Liver (tissue), 9 donors: ENCODE results near the gene MUTYH. TPM values are rescaled to one million over a fixed set of nuclear protein-coding genes. Genes with fewer than 3 reads are reported as not detected.
"Not testable (repeated sequence)": the region's sequence is repeated elsewhere in the genome, so short reads cannot be mapped to it uniquely, and the experiment has no call there.

Experiments
- DNase-seq: peaks from one replicate; pipeline ENCODE4 v3.0.0-alpha.2; 2017; ENCODE audit warnings: low spot score
- H3K27ac ChIP-seq, 2 donors: one replicate each; pipeline ENCODE4 v1.7.0; 2013; ENCODE audit warnings: inconsistent platforms in 2 of 2, low read length in 2 of 2, control low read depth in 1 of 2, low read depth in 1 of 2, mild to moderate bottlenecking in 1 of 2
- H3K27me3 ChIP-seq, 4 donors: one replicate each; pipeline versions ENCODE4 v1.6.1 to v1.7.0; 2013; ENCODE audit warnings: low read length in 3 of 4, inconsistent platforms in 1 of 4, mild to moderate bottlenecking in 1 of 4, moderate library complexity in 1 of 4; ENCODE audit not compliant: control insufficient read depth in 4 of 4, insufficient read depth in 4 of 4
- H3K36me3 ChIP-seq, 4 donors: one replicate each; pipeline versions ENCODE4 v1.6.1 to v1.7.0; 2013; ENCODE audit warnings: low read length in 3 of 4, mild to moderate bottlenecking in 3 of 4, low read depth in 1 of 4, moderate library complexity in 1 of 4; ENCODE audit not compliant: control insufficient read depth in 4 of 4, insufficient read depth in 3 of 4
- H3K4me1 ChIP-seq, 4 donors: one replicate each; pipeline versions ENCODE4 v1.6.1 to v1.7.0; 2013; ENCODE audit warnings: low read length in 3 of 4, mild to moderate bottlenecking in 3 of 4, moderate library complexity in 1 of 4; ENCODE audit not compliant: control insufficient read depth in 4 of 4, insufficient read depth in 4 of 4
- H3K4me3 ChIP-seq, 3 donors: one replicate each; pipeline versions ENCODE4 v1.6.1 to v1.7.0; 2013; ENCODE audit warnings: low read length in 3 of 3, control low read depth in 1 of 3, low read depth in 1 of 3, mild to moderate bottlenecking in 1 of 3
- H3K9ac ChIP-seq, 2 donors: one replicate each; pipeline ENCODE4 v1.7.0; 2013; ENCODE audit warnings: low read length in 2 of 2, mild to moderate bottlenecking in 2 of 2, moderate library complexity in 2 of 2, control low read depth in 1 of 2, low read depth in 1 of 2
- H3K9me3 ChIP-seq, 4 donors: one replicate each; pipeline versions ENCODE4 v1.6.1 to v1.7.0; 2013; ENCODE audit warnings: low read length in 3 of 4; ENCODE audit not compliant: control insufficient read depth in 4 of 4
- EGR1 ChIP-seq, 2 donors: IDR thresholded peaks; 2 replicates each; pipeline ENCODE4 v1.6.1; 2016 to 2018; ENCODE audit warnings: antibody characterized with exemption in 2 of 2, low read depth in 2 of 2
- FOXA1 ChIP-seq: IDR thresholded peaks from 2 replicates; pipeline ENCODE4 v1.6.1; 2016; ENCODE audit warnings: antibody characterized with exemption
- FOXA2 ChIP-seq: IDR thresholded peaks from 2 replicates; pipeline ENCODE4 v1.6.1; 2016; ENCODE audit warnings: antibody characterized with exemption
- GABPA ChIP-seq, 2 donors: IDR thresholded peaks in 1 of 2; conservative IDR thresholded peaks in 1 of 2; 2 replicates each; pipeline ENCODE4 v1.6.1; 2016; ENCODE audit warnings: antibody characterized with exemption in 2 of 2, mild to moderate bottlenecking in 1 of 2, moderate library complexity in 1 of 2
- HNF4A ChIP-seq, 2 donors: conservative IDR thresholded peaks; 2 replicates each; pipeline ENCODE4 v1.6.1; 2016; ENCODE audit warnings: antibody characterized with exemption in 2 of 2, mild to moderate bottlenecking in 2 of 2
- HNF4G ChIP-seq: IDR thresholded peaks from 2 replicates; pipeline ENCODE4 v1.6.1; 2016; ENCODE audit warnings: antibody characterized with exemption
- JUND ChIP-seq, 2 donors: IDR thresholded peaks; 2 replicates each; pipeline ENCODE4 v1.6.1; 2016; ENCODE audit warnings: antibody characterized with exemption in 2 of 2
- NR2F2 ChIP-seq: IDR thresholded peaks from 2 replicates; pipeline ENCODE4 v1.6.1; 2016; ENCODE audit warnings: antibody characterized with exemption
- RAD21 ChIP-seq, 2 donors: IDR thresholded peaks; 2 replicates each; pipeline ENCODE4 v1.6.1; 2016; ENCODE audit warnings: antibody characterized with exemption in 2 of 2, mild to moderate bottlenecking in 2 of 2
- RXRA ChIP-seq, 2 donors: IDR thresholded peaks; 2 replicates each; pipeline ENCODE4 v1.6.1; 2017 to 2018; ENCODE audit warnings: antibody characterized with exemption in 2 of 2, mild to moderate bottlenecking in 1 of 2
- SP1 ChIP-seq: IDR thresholded peaks from 2 replicates; pipeline ENCODE4 v1.6.1; 2018; ENCODE audit warnings: antibody characterized with exemption, mild to moderate bottlenecking
- TAF1 ChIP-seq: conservative IDR thresholded peaks from 2 replicates; pipeline ENCODE4 v1.6.1; 2016; ENCODE audit warnings: antibody characterized with exemption, mild to moderate bottlenecking
- YY1 ChIP-seq: IDR thresholded peaks from 2 replicates; pipeline ENCODE4 v1.6.1; 2016; ENCODE audit warnings: antibody characterized with exemption, mild to moderate bottlenecking
- WGBS: extraction: QIAGEN DNeasy Blood & Tissue Kit; methylation state at CpG from one replicate; pipeline ENCODE4 v1.1.7; 2013; 5-methylcytosine and 5-hydroxymethylcytosine counted together
- polyA plus RNA-seq, 2 donors: library from polyadenylated mRNA; stranded (reverse) in 1 of 2; unstranded in 1 of 2; fragments of 200-250 nt in 1 of 2; fragments of >200 nt in 1 of 2; fragmentation: Nextera tagmentation in 1 of 2; extraction: Ambion mirVana in 1 of 2; gene quantifications; one replicate each; pipeline versions ENCODE4 v1.2.1 to v1.2.3, GENCODE V29; 2013 to 2015
- total RNA-seq, 2 donors: library from RNA; depleted of rRNA; stranded (reverse); fragments of >200 nt; gene quantifications; one replicate each; pipeline ENCODE4 v1.2.3, GENCODE V29; 2014
- TF ChIP-seq, protein P1 (sequence below): fragments of 150-350 bp; IDR thresholded peaks from 2 replicates; pipeline ENCODE4 v1.5.1; 2017; ENCODE audit warnings: improper control_type of control experiment, low read depth, low read length; ENCODE audit not compliant: missing input control
- TF ChIP-seq, protein P2 (sequence below): IDR thresholded peaks from 2 replicates; pipeline ENCODE4 v1.6.1; 2016; ENCODE audit warnings: antibody characterized with exemption
- TF ChIP-seq, protein P3 (sequence below): IDR thresholded peaks from 2 replicates; pipeline ENCODE4 v1.6.1; 2016; ENCODE audit warnings: antibody characterized with exemption, mild to moderate bottlenecking
- donor health status: healthy.
- donor health status: healthy.
- donor health status: healthy.
- donor health status: healthy.
- donor health status: healthy.

MUTYH gene
- total and polyA plus RNA-seq, 4 donors, result 5.2 to 10.0 (median 8.2) TPM

DNA sequence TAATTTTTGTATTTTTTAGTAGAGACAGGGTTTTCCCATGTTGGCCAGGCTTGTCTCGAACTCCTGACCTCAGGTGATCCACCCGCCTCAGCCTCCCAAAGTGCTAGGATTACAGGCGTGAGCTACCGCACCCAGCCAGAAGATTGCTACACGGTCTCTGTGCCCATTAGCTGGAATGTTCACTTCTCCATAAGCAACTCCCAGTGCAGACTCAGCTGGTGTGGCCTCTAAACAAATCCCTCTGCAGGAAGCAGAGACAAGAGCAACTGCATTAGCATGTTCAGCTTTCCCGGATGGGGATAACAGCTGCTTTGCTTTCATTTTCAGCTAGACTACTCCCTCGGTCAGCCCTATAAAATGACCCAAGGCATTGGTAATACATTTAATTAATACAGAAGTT, 20.7 kb upstream of the MUTYH start:
- not testable (repeated sequence) for H3K27me3 ChIP-seq, H3K9me3 ChIP-seq, DNase-seq, H3K36me3 ChIP-seq
- H3K27ac ChIP-seq, result peak overlapping the region; percentile 12 to 40
- peak overlapping the region in 2 of 3 donors; percentile 18 to 22 for H3K4me3 ChIP-seq
- peaks cover 7 to 18% (median 13%) of the 10 kb centered on the region in 4 donors for H3K4me1 ChIP-seq
- WGBS, result 22% methylated on average over 7 of the region's 7 CpGs
- peak overlapping the region; percentile 11 to 30 for H3K9ac ChIP-seq
- TF ChIP-seq, protein P1, sequence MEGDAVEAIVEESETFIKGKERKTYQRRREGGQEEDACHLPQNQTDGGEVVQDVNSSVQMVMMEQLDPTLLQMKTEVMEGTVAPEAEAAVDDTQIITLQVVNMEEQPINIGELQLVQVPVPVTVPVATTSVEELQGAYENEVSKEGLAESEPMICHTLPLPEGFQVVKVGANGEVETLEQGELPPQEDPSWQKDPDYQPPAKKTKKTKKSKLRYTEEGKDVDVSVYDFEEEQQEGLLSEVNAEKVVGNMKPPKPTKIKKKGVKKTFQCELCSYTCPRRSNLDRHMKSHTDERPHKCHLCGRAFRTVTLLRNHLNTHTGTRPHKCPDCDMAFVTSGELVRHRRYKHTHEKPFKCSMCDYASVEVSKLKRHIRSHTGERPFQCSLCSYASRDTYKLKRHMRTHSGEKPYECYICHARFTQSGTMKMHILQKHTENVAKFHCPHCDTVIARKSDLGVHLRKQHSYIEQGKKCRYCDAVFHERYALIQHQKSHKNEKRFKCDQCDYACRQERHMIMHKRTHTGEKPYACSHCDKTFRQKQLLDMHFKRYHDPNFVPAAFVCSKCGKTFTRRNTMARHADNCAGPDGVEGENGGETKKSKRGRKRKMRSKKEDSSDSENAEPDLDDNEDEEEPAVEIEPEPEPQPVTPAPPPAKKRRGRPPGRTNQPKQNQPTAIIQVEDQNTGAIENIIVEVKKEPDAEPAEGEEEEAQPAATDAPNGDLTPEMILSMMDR, result peak; percentile 14
- TF ChIP-seq GABPA (IDR thresholded peaks at IDR 0.05 in 1 of 2, conservative IDR thresholded peaks at IDR 0.05 in 1 of 2) (peak; percentile 78 to 82), RAD21 (IDR thresholded peaks at IDR 0.05) (peak; percentile 58 to 75), RXRA (IDR thresholded peaks at IDR 0.05) (peak; percentile 24 to 50), YY1 (peak; percentile 52), SP1 (peak; percentile 53), NR2F2 (peak; percentile 27), HNF4A (conservative IDR thresholded peaks at IDR 0.05) (peak in 1 of 2 donors; percentile 26)

DNA sequence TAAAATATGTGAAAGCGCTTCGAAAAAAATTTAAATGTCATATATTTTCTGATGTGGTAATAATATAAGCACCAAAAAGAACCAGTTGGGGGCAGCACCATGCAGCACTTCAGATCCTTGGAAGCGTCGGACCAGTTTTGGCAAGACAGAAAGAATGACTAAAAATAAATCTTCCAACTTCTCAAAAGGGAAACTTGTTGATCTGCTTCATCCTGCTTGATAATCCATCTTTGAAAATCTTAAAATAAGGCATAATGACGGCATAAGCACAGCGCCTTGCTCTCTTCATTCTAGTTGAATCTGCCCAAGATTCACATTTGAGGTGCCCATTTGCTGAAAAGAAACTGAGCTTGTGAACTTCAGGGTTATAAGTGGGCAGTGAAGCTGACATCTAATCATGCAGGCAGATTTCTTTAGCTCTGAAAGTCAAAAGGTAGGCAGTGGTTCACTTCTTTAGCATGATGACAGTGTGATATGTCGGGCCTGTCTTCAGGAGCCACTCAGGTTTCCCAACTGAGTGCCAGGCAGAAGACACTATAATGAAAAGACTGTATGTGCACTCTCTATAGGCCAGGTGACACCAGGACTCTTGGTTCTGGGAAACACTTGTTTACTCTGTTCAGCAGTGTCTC, 19.8 kb upstream of the MUTYH start:
- WGBS, result 32% methylated on average over 7 of the region's 7 CpGs
- Histone ChIP-seq H3K27ac (peak overlapping the region; percentile 4 to 12), H3K9ac (no peak overlapping the region), H3K36me3 (no peaks in the 10 kb centered on the region), H3K9me3 (no peaks in the 10 kb centered on the region), H3K4me3 (no peak overlapping the region), H3K27me3 (no peaks in the 10 kb centered on the region), H3K4me1 (peaks cover 7 to 18% (median 13%) of the 10 kb centered on the region in 4 donors)
- peak; percentile 54 for DNase-seq
- no peak for TF ChIP-seq JUND (IDR thresholded peaks at IDR 0.05)
- TF ChIP-seq, protein P1, result peak; percentile 72
- TF ChIP-seq NR2F2, result no peak
- no peak for TF ChIP-seq YY1
- TF ChIP-seq, protein P2, sequence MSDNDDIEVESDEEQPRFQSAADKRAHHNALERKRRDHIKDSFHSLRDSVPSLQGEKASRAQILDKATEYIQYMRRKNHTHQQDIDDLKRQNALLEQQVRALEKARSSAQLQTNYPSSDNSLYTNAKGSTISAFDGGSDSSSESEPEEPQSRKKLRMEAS, result no peak
- TF ChIP-seq RAD21 (IDR thresholded peaks at IDR 0.05), result peak; percentile 92 to 94

DNA sequence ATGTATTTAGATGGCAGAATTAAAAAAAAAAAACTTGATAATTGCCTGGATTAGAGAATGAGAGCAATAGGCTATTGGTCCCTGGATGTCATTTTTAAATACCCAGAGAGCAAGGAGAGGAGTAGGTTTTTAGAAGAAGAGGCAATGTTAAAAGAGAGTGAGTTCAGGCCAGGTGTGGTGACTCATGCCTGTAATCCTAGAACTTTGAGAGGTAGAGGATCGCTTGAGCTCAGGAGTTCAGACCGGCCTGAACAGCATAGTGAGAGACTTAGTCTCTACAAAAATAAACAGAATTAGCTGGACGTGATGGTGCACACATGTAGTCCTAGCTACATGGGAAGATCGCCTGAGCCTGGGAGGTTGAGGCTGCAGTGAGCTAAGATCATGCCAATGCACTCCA, 15.9 kb upstream of the MUTYH start:
- Histone ChIP-seq H3K4me3 (no peak overlapping the region), H3K36me3 (peaks cover 0 to 2% (median 0%) of the 10 kb centered on the region in 4 donors), H3K9ac (no peak overlapping the region), H3K9me3 (no peaks in the 10 kb centered on the region), H3K4me1 (peaks cover 7 to 13% (median 10%) of the 10 kb centered on the region in 4 donors), H3K27ac (no peak overlapping the region), H3K27me3 (no peaks in the 10 kb centered on the region)
- 93% methylated on average over 4 of the region's 4 CpGs for WGBS
- no peak for DNase-seq
- TF ChIP-seq SP1 (no peak), JUND (IDR thresholded peaks at IDR 0.05) (no peak), TAF1 (no peak), NR2F2 (no peak), EGR1 (IDR thresholded peaks at IDR 0.05; ENCODE audit: low read depth in 2 of 2) (no peak), HNF4G (no peak), GABPA (IDR thresholded peaks at IDR 0.05 in 1 of 2, conservative IDR thresholded peaks at IDR 0.05 in 1 of 2) (no peak), FOXA1 (no peak), RAD21 (IDR thresholded peaks at IDR 0.05) (no peak), FOXA2 (no peak)
- TF ChIP-seq, protein P1, result no peak
- TF ChIP-seq, protein P3, sequence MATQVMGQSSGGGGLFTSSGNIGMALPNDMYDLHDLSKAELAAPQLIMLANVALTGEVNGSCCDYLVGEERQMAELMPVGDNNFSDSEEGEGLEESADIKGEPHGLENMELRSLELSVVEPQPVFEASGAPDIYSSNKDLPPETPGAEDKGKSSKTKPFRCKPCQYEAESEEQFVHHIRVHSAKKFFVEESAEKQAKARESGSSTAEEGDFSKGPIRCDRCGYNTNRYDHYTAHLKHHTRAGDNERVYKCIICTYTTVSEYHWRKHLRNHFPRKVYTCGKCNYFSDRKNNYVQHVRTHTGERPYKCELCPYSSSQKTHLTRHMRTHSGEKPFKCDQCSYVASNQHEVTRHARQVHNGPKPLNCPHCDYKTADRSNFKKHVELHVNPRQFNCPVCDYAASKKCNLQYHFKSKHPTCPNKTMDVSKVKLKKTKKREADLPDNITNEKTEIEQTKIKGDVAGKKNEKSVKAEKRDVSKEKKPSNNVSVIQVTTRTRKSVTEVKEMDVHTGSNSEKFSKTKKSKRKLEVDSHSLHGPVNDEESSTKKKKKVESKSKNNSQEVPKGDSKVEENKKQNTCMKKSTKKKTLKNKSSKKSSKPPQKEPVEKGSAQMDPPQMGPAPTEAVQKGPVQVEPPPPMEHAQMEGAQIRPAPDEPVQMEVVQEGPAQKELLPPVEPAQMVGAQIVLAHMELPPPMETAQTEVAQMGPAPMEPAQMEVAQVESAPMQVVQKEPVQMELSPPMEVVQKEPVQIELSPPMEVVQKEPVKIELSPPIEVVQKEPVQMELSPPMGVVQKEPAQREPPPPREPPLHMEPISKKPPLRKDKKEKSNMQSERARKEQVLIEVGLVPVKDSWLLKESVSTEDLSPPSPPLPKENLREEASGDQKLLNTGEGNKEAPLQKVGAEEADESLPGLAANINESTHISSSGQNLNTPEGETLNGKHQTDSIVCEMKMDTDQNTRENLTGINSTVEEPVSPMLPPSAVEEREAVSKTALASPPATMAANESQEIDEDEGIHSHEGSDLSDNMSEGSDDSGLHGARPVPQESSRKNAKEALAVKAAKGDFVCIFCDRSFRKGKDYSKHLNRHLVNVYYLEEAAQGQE, result no peak
